ENCODE data around the gene CDKAL1.

The CDKAL1 gene

GRCh38 chr6:20991910-20992309 lies 457.7 kb downstream of the CDKAL1 start:
- DNase-seq = no peak

GRCh38 chr6:20996099-20996498 lies 461.8 kb downstream of the CDKAL1 start:
- no peak for DNase-seq

DNA sequence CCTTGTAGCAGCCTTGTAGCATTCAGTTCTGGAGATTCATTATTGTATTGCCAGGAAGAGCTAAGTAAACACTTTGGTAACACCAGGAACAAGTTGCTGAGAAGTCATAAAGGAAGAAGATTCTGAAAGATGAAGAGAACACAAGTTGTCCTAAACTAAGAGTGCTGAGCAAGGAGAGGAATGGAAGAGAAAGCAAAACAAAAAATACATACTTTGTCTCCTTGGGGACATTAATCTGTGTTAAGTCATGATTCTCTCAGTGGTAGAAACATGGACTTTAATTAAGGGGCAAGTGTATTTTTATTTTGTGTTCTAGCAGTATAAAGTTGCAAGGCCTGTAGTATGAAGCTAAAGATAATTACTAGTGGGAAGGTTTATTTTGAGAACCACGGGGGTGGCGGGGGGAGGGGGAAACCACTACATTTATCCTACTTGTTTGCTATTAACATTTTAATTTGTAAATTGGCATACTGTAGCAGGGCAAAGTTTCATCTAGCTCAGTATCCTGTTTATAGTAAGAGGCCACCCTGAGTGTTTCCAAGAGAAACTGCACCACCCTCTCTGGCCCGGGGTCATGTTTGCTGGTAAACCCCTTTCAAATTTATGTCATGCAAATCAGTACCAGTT lies 463.0 kb downstream of the CDKAL1 start:
- no peak for DNase-seq

DNA sequence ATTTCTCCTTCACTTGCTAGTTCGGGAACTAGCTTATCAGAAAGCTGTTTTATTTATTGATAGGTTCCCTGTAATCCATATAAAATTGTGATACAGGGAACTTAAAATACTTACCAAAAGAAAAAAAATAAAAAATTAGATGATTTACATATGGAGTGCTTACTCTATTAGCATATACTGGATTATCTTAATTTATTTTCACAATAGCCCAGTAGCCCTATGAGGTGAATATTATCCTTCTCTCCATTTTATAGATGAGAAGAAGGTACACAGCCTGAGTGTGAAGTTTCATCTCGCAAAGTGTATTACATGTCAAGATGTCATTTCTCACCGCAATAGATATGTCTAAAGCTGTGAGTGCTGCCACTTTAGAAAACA lies 463.5 kb downstream of the CDKAL1 start:
- DNase-seq = no peak

- no peak for DNase-seq
Observed at GRCh38 chr6:20998748-20999448, 464.6 kb downstream of the CDKAL1 start.

GRCh38 chr6:21000331-21000801 lies 466.1 kb downstream of the CDKAL1 start:
- no peak for DNase-seq

- no peak for DNase-seq
Observed at GRCh38 chr6:21001736-21002135, 467.5 kb downstream of the CDKAL1 start.

DNA sequence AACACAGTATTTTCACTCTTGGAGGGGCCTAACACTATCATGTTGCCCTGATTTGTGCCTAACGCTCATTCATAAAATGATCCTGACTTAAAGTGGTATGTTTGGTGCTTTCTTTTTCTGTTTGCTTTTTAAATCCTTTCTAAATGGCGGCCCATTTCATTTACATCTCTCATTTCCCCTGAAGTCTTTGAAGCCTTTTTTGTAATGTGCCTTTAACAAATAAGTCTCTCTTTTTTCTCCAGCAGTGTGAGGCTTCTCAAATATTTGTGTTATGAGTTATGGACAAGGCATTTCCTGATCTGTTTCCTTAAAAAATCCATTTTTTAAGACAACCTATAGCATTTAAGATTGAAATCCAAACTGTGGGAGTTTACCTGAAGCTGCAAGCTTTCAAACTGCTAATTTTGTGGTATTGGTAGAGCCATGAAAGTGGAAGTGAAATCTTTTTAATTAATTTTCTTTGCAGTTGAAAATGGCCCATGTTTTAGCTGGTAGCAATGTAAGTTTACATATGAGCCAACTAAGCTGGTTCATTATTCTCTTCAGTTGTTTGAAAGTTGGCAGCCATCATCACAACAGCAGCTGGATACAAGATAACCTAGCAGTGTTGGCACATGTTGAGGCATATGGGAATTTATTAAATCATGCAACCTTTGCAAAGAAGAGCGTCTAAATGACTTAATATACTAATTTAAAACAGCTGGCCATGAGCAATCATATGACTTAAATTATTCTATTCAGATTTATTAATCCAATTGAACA lies 469.7 kb downstream of the CDKAL1 start:
- DNase-seq = no peak

- no peak for DNase-seq
Observed at GRCh38 chr6:21005816-21006570, 471.7 kb downstream of the CDKAL1 start.

DNA sequence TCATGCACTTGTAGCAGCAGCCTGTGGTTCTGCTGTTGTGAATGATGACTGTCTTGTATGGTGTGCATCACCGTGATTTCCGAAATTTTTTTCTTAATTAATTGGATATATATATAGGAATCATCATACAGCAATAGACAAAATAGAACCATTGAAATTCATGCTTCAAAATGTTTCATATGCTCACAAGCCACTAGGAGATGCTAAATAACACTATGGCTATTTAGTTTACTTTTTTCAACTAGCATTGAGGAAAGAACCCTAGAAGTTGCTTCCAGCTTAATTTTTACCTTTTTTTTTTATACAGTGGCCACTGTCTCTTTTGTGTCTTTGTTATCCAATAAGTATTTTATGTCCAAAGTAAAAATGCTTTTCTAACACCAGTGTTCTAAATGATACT lies 485.4 kb downstream of the CDKAL1 start:
- DNase-seq = no peak

DNA sequence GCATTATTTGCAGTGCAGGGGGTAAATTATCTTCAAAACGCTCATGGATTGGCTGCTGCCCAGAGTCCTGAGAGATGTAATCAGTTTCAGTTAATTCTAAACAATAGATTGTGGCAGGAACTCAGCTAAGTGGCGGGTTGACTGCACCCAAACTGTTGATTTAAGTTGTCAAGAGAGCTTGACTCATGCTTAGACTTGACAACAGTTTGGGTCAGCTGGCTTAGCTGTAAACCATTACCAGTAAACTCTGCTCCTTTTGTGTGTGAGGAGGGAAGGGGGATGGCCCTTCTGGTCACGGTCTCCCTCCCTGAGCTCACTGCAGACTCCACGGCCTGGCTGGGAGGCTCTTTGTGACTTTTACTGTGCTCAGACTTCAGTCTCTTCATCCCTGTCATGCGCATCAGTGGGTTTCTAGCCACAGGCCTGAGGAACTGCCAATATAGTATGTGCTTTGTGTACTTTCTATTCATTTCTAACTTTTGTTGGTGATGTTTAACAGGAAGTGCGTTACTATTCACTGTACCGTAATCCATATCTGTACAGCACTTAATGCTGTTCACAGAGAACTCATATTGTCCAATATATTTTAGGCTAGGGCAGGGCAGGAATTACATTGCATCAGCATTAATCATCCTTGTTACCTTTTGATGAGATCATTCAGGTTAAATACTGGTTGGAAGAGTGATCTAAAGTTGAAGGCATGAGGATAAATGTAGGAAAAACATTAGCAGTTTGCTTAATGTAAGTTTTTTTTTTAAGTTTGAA lies 488.3 kb downstream of the CDKAL1 start:
- peak; percentile 31 for DNase-seq

DNA sequence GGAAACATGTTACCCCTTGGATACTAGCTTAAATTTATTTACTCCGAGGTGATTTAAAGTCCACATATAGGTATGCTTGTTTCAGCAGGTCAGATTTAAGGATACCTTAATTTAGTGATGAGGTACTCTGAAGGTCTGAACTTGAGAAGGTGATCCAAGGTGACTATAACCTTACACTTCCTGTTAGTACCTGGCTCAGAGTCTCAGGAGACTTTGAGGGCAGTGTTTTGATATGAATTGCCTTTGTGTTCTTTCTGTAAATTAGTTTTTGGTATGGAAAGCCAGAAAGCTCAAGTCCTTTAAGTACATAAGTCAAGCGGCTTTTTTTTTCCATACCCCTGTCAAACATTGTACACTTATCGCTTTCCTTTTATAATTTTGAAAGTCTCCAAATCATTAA lies 489.0 kb downstream of the CDKAL1 start:
- no peak for DNase-seq

DNA sequence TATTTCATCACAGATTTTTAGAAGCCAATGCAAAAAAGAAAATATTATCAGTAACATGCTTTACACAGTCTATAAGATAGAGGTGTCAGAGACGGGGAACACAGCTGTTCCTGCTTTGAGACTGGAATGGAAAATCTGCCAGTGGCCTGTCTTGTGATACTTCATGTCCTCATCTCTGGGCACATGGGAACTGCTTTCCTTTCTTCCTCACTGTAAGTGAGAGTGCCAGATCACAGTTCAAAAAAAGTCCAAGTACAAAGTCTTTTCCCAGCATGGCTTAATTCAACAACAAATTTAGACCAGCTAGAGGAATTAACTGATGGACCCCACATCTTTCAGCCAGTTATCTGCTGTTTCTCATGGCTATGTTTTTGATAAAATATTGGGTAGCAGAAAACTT lies 490.4 kb downstream of the CDKAL1 start:
- no peak for DNase-seq

DNA sequence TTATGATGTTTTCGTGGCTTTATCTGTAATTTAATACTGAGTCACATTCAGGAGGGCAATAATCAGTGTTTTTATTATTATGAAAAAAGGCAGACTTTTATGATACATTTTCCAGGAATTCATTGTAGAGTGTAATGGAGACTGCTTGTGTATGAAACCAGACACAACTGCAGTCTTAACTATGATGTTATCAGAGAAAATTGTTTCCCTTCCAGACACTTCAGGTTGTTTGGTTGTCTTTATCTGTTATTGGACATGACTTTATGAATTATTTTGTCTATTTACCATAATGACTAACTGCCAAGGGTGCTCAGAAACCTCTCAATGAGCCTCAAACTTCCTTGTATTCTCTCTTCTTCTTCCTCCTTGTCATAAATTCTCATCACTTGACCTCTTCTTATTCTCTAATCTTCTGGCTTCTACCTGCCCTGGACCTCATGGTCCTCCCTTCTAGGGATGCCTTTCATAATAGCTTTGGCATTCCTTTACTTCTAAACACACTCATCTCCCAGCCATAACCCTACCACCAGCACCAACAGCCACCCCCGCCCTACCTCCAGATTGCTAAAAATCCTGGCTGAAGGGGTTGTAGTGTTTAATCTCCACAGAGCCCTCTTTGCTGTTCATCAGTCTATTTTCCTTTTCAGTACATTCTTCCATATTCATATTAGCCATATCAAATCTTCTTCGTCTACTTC lies 492.5 kb downstream of the CDKAL1 start:
- no peak for DNase-seq

- no peak for DNase-seq
Observed at GRCh38 chr6:21027507-21027906, 493.2 kb downstream of the CDKAL1 start.

- no peak for DNase-seq
Observed at GRCh38 chr6:21031182-21031581, 496.9 kb downstream of the CDKAL1 start.

- no peak for DNase-seq
Observed at GRCh38 chr6:21033084-21033483, 498.8 kb downstream of the CDKAL1 start.

- no peak for DNase-seq
Observed at GRCh38 chr6:21033575-21034026, 499.3 kb downstream of the CDKAL1 start.

GRCh38 chr6:21034345-21034744 lies 500.1 kb downstream of the CDKAL1 start:
- DNase-seq = no peak

DNA sequence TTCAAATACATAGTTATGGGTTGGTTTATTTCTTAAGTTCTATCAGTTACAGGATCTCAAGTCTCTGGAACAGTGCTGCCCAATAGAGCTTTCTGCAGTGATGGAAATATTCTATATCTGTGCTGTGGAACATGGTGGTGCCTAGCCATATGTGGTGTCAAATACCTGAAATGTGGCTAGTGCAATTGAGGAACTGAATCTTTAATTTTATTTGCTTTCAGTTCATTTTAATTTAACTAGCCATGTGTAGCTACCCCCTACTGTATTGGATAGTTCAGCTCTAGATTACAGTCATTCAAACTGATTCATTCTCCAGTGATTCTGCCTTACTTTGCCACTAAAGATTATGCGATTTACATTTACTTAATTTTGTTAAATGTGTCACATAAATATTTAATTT lies 503.2 kb downstream of the CDKAL1 start:
- no peak for DNase-seq

- DNase-seq = no peak
Observed at GRCh38 chr6:21039926-21040325, 505.7 kb downstream of the CDKAL1 start.

All from NCI-H187 treated with DMSO at 0.1 percent for 48 hours (cell line).